GM12874 (cell line): ENCODE measurements around the gene ALMS1.

ENCODE experiments used
- CTCF ChIP-seq: IDR thresholded peaks from 2 replicates; pipeline ENCODE4 v1.5.1; 2011; ENCODE audit warnings: low read depth, mild to moderate bottlenecking, control low read depth, low read length, moderate library complexity; ENCODE audit not compliant: insufficient read depth

Gene ALMS1

GRCh38 chr2:73651591-73652230 lies 266.1 kb downstream of the ALMS1 start:
- TF ChIP-seq CTCF, result no peak

- no peak for TF ChIP-seq CTCF
Observed at GRCh38 chr2:73652348-73652747, 266.7 kb downstream of the ALMS1 start.

GRCh38 chr2:73654175-73654574 lies 268.5 kb downstream of the ALMS1 start:
- TF ChIP-seq CTCF, result no peak
